BJ (cell line): ENCODE measurements around the gene TLCD3B. TPM values are rescaled to one million over a fixed set of nuclear protein-coding genes. Genes with fewer than 3 reads are reported as not detected.

Source experiments
- CTCF ChIA-PET: fragments of 350-600 bp; formaldehyde crosslinking; extraction: SDS; loops from one replicate; lab custom pipeline; 2021; ENCODE audit warnings: antibody characterized with exemption, inconsistent platforms; lab: Yijun Ruan, JAX
- POLR2A ChIA-PET: fragments of 300-600 bp; sonication (Branson Sonifier 250); formaldehyde crosslinking; extraction: SDS; loops from one replicate; lab custom pipeline; 2021; ENCODE audit warnings: antibody characterized with exemption; lab: Charles Lee
- DNase-seq: peaks from one replicate; pipeline ENCODE4 v3.0.0-alpha.2; 2011; ENCODE audit warnings: low read depth
- H3K27me3 ChIP-seq: 2 replicates; pipeline ENCODE4 v1.6.0; 2011; ENCODE audit warnings: low read length; ENCODE audit not compliant: control insufficient read depth, insufficient read depth
- H3K36me3 ChIP-seq: 2 replicates; pipeline ENCODE4 v1.5.1; 2011; ENCODE audit warnings: low read length; ENCODE audit not compliant: control insufficient read depth, insufficient read depth
- H3K4me3 ChIP-seq: 2 replicates; pipeline ENCODE4 v1.5.1; 2011; ENCODE audit warnings: low read depth, mild to moderate bottlenecking, control low read depth, low read length
- polyA plus RNA-seq: library from polyadenylated mRNA; depleted of rRNA; stranded (reverse); fragments of >200 nt; gene quantifications from 2 replicates; pipeline ENCODE4 v1.2.3, GENCODE V29; 2011
- TF ChIP-seq, protein P1 (sequence below): IDR thresholded peaks from 2 replicates; pipeline ENCODE4 v1.5.1; 2011; ENCODE audit warnings: low read depth, mild to moderate bottlenecking, control low read depth, inconsistent platforms, low read length, moderate library complexity; ENCODE audit not compliant: insufficient read depth

TLCD3B gene
- polyA plus RNA-seq, 1 experiment, result 0.13 TPM

DNA sequence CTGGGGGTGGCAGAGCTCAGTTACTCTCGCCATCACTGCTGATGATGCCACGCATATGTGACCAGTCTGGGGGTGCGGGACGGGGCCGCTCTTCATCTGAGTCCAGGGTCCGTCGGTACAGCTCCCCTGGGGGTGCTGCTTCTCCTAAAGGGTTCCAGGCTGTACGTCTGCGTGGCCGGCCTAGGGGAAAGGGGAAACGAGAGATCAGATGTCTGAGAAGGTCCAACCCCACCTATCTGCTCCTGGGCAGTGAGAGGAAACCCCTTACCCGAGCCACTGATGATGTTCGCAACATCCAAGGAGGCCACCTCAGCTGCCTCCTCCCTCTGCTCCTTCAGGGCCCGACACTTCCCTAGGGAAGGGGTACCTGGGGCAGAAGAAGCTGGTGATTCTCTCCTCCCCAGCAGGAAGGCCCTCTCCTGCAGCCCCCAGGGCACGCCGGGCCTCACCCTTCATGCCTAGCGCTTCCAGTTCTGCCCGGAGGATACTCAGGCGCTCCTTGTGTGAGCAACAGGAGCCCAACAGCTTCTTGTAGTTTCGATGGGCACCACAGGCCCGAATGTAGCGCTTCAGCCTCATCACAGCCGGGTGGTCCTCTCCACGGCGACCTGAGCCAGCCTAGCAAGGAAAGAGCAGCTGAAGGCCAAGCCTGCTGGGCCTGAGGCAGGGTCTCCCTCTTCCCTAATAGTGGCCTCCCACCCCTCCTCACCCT is 37.7 kb downstream of the TLCD3B start:
- H3K4me3 ChIP-seq, result no peak overlapping the region
- H3K36me3 ChIP-seq, result peaks cover 35% of the 10 kb centered on the region
- ChIA-PET CTCF (interaction anchor here (0.6 to 0.8 kb wide), 2 partner anchors 17 to 282 kb away, joined by 3 read pairs; no protein-coding TSS in a partner anchor), POLR2A (no interaction called here)
- no peaks in the 10 kb centered on the region for H3K27me3 ChIP-seq
- DNase-seq, result no peak
- TF ChIP-seq, protein P1, sequence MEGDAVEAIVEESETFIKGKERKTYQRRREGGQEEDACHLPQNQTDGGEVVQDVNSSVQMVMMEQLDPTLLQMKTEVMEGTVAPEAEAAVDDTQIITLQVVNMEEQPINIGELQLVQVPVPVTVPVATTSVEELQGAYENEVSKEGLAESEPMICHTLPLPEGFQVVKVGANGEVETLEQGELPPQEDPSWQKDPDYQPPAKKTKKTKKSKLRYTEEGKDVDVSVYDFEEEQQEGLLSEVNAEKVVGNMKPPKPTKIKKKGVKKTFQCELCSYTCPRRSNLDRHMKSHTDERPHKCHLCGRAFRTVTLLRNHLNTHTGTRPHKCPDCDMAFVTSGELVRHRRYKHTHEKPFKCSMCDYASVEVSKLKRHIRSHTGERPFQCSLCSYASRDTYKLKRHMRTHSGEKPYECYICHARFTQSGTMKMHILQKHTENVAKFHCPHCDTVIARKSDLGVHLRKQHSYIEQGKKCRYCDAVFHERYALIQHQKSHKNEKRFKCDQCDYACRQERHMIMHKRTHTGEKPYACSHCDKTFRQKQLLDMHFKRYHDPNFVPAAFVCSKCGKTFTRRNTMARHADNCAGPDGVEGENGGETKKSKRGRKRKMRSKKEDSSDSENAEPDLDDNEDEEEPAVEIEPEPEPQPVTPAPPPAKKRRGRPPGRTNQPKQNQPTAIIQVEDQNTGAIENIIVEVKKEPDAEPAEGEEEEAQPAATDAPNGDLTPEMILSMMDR, result no peak

GRCh38 chr16:29992344-29992967 is 38.6 kb downstream of the TLCD3B start:
- ChIA-PET POLR2A (no interaction called here), CTCF (no interaction called here)
- TF ChIP-seq, protein P1, result no peak
- peaks cover 41% of the 10 kb centered on the region for H3K36me3 ChIP-seq
- DNase-seq, result no peak
- H3K27me3 ChIP-seq, result no peaks in the 10 kb centered on the region
- H3K4me3 ChIP-seq, result no peak overlapping the region

DNA sequence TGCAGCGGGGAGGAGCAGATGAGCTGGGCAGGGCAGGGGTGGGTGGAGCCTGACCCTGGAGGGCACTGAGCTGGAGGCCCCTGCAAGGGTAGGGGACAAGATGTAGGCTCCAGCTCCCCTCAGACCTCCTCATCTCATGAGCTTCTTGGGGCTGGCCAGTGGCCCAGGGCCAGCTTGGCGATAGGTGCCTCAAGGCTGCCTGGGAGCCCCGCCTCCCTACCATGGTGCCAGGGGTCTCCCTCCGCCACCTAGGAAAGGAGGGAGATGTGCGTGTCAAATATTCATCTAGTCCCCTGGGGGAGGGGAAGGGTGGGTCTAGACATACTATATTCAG is 39.5 kb downstream of the TLCD3B start:
- H3K4me3 ChIP-seq, result no peak overlapping the region
- TF ChIP-seq, protein P1, result no peak
- peaks cover 49% of the 10 kb centered on the region for H3K36me3 ChIP-seq
- ChIA-PET CTCF (no interaction called here), POLR2A (no interaction called here)
- DNase-seq, result no peak
- H3K27me3 ChIP-seq, result no peaks in the 10 kb centered on the region

- H3K27me3 ChIP-seq, result no peaks in the 10 kb centered on the region
- H3K4me3 ChIP-seq, result no peak overlapping the region
- POLR2A ChIA-PET, result no interaction called here
- TF ChIP-seq, protein P1, result no peak
- CTCF ChIA-PET, result no interaction called here
- DNase-seq, result no peak
- H3K36me3 ChIP-seq, result peaks cover 53% of the 10 kb centered on the region
Observed at GRCh38 chr16:29990883-29991570, 40.0 kb downstream of the TLCD3B start.

GRCh38 chr16:29990034-29990433 is 41.0 kb downstream of the TLCD3B start:
- Histone ChIP-seq H3K27me3 (no peaks in the 10 kb centered on the region), H3K4me3 (no peak overlapping the region), H3K36me3 (peaks cover 61% of the 10 kb centered on the region)
- DNase-seq, result no peak
- TF ChIP-seq, protein P1, result no peak
- CTCF ChIA-PET, result interaction anchor here (0.9 to 1.7 kb wide), 3 partner anchors 13 to 32 kb away, joined by 3 read pairs; no protein-coding TSS in a partner anchor
- POLR2A ChIA-PET, result no interaction called here
